IMR-90 (cell line): ENCODE measurements around the gene HK3.

ENCODE experiments used
- CEBPB ChIP-seq: IDR thresholded peaks from 2 replicates; pipeline ENCODE4 v1.6.1; 2012; ENCODE audit warnings: low read depth, low read length, improper control_type of control experiment
- MAFK ChIP-seq: IDR thresholded peaks from 2 replicates; pipeline ENCODE4 v1.6.1; 2012; ENCODE audit warnings: low read depth, low read length, improper control_type of control experiment
- POLR2A ChIP-seq: IDR thresholded peaks from 2 replicates; pipeline ENCODE4 v1.6.1; 2012; ENCODE audit warnings: mild to moderate bottlenecking, low read depth, low read length
- RAD21 ChIP-seq: IDR thresholded peaks from 2 replicates; pipeline ENCODE4 v1.6.1; 2012; ENCODE audit warnings: low read length, improper control_type of control experiment
- RCOR1 ChIP-seq: IDR thresholded peaks from 2 replicates; pipeline ENCODE4 v1.6.1; 2012; ENCODE audit warnings: mild to moderate bottlenecking, low read length, improper control_type of control experiment; ENCODE audit not compliant: insufficient replicate concordance
- SMC3 ChIP-seq: fragments of 150-350 bp; IDR thresholded peaks from 2 replicates; pipeline ENCODE4 v1.6.1; 2016; ENCODE audit warnings: low read depth, mild to moderate bottlenecking, antibody characterized with exemption, low read length, moderate library complexity
- TF ChIP-seq, protein P1 (sequence below): conservative IDR thresholded peaks from 2 replicates; pipeline ENCODE4 v1.5.1; 2012; ENCODE audit warnings: mild to moderate bottlenecking, low read depth, low read length, improper control_type of control experiment
- TF ChIP-seq, protein P2 (sequence below): fragments of 150-350 bp; IDR thresholded peaks from 2 replicates; pipeline ENCODE4 v1.6.1; 2017; ENCODE audit warnings: mild to moderate bottlenecking, antibody characterized with exemption, low read length, low read depth
- TF ChIP-seq, protein P3 (sequence below): fragments of 150-350 bp; IDR thresholded peaks from 2 replicates; pipeline ENCODE4 v1.6.1; 2016; ENCODE audit warnings: low read depth, mild to moderate bottlenecking, low read length, moderate library complexity, borderline replicate concordance

DNA sequence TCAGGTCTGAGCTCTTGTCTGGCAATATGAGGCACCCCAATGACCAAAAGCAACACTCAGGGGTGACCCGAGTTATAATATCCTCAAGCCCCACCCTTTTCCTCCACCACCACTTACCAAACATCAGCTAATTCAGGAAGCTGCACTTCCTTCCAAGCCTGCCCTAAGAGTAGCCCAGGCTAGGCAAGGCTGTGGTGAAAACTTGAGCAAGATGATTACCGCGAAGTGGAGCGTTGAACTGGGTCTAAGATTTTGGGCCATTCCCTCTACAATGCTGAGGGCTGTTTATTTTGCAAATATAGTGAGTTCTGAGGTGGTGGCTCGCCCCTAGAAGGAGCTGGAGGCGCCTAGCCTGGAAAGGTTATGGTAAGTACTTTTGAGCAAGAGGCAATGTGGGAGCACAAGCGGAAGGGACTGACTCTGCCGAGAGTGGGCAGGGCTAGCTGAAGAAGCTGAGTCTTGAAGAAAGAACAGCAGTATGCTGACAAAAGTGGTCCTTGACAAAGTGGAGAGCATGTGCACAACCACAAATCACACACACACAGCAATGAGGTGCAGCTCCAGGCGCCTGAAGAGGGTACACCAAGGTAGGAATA, at the start of gene HK3:
- TF ChIP-seq, protein P1, sequence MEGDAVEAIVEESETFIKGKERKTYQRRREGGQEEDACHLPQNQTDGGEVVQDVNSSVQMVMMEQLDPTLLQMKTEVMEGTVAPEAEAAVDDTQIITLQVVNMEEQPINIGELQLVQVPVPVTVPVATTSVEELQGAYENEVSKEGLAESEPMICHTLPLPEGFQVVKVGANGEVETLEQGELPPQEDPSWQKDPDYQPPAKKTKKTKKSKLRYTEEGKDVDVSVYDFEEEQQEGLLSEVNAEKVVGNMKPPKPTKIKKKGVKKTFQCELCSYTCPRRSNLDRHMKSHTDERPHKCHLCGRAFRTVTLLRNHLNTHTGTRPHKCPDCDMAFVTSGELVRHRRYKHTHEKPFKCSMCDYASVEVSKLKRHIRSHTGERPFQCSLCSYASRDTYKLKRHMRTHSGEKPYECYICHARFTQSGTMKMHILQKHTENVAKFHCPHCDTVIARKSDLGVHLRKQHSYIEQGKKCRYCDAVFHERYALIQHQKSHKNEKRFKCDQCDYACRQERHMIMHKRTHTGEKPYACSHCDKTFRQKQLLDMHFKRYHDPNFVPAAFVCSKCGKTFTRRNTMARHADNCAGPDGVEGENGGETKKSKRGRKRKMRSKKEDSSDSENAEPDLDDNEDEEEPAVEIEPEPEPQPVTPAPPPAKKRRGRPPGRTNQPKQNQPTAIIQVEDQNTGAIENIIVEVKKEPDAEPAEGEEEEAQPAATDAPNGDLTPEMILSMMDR: no peak
- TF ChIP-seq MAFK (no peak), POLR2A (no peak), SMC3 (no peak), CEBPB (no peak), RAD21 (no peak), RCOR1 (no peak)
- TF ChIP-seq, protein P2, sequence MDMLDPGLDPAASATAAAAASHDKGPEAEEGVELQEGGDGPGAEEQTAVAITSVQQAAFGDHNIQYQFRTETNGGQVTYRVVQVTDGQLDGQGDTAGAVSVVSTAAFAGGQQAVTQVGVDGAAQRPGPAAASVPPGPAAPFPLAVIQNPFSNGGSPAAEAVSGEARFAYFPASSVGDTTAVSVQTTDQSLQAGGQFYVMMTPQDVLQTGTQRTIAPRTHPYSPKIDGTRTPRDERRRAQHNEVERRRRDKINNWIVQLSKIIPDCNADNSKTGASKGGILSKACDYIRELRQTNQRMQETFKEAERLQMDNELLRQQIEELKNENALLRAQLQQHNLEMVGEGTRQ: no peak
- TF ChIP-seq, protein P3, sequence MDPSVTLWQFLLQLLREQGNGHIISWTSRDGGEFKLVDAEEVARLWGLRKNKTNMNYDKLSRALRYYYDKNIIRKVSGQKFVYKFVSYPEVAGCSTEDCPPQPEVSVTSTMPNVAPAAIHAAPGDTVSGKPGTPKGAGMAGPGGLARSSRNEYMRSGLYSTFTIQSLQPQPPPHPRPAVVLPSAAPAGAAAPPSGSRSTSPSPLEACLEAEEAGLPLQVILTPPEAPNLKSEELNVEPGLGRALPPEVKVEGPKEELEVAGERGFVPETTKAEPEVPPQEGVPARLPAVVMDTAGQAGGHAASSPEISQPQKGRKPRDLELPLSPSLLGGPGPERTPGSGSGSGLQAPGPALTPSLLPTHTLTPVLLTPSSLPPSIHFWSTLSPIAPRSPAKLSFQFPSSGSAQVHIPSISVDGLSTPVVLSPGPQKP: no peak
